GM18511 (cell line): ENCODE data around the gene POP4.

Experiments used
- ATAC-seq: cut with Tn5 transposase; IDR thresholded peaks from one replicate; pipeline ENCODE4 v1.9.1; 2021; ENCODE audit warnings: mild to moderate bottlenecking, moderate library complexity; ENCODE audit not compliant: unreplicated experiment

Gene POP4

DNA sequence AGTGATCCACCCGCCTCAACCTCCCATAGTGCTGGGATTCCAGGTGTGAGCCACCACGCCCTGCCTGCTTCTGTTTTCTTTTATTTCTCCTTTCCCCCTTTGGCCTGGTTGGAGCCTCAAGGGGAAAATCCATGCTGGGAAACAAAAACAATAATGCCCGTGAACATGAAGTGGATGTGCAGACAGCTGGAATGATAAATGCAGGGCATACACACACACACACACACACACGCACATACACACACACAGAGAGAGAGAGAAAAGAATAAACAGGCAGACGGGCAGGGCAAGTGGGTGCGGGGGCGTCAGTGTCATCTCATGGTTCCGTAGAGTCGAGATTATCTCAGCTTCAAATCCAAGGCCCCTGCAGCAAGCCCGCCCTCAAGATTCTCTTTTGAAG, 54.8 kb downstream of the POP4 start:
- no peak for ATAC-seq

DNA sequence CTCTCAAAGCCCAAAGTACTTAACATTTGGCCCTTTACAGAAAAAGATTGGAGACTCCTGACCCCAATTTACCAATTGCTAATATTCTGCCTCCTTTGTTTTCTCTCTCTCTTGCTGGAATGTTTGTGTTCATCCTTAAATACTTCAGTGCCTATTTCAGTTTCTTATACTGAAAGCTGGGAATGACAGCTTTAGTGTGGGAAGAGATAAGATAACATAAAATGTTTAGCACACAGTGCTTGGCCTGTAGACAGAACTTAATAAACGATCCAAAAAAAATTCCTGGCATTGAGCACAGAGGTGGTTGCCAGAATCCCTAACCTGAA, 56.2 kb downstream of the POP4 start:
- ATAC-seq = no peak

DNA sequence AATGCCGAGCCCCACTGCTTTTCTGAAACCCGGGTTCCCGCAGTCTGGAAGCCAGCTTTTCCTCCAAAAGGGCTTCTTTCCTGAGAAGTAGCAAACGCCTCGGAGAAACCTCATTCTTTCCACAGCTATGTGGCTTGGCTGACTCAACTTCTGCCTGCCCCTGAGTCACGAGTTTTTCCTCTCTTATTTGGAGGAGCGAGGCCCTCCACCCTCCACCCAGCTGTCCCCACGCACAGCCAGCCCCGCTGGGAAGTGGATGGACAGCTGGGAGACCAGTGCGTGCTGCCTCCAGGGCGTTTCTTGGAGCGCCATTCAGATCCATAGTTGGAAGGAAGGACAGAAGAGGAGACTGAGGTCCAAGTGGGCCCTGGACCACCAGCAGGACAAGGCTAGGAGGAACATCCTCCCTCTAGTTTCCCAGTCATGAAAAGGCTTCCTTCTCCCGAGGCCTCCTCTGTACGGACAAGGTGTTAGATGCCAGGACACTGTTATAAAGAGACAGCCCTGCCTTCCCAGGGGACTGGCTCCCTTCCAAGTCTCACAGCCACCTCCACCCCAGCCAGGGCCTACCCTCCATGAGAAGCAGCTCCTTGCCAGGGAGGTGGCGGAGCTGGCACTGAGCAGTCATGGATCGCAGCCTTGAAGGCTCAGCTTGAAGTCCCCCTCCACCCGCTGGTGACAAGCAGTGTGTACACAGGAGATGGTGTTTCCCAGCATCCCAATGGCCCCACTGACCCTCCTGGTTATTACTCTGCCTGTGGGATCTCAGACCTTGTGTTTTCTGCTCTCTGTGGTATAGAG, 56.7 kb downstream of the POP4 start:
- ATAC-seq = no peak

DNA sequence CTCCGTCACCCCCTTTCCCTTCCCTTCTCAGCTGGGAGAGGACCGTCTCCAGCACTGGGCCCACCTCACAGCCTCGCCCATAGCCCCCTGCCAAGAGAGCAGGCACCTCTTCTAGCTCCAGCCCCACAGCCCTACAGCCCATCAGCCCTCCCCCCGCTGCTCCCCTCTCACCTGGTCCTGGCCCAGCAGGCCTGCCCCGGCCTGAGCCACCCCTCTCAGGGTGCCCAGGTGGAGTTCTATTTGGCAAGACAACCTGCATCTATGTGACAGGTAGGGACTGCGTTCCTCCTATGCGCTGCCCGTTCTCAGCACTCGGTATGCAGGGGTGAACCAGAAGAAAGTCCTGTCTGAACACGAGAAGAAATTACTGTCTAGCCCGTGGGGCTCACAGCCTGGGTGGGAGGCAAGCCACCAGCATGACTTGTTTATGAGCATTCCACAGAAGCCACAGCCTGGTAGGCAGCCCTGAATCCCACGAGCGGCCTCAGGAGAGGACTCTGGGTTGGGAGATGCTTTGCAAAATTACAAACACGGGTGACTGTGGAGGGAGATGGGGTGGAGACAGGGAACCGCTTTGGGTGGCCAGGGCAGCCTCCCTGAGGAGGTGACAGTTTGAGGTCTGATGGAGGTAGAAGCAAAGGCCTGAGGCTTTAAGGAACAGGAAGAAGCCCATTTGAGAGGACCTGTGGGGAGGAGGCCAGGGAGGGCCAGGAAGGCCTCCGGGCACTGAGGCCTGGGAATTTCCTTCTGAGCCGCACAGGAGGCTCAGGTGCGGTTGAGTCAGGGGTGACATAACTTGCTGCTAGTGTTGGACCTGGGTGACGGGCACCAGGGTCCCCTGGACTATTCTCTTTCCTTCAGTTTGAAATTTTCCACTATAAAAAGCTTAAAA, 58.0 kb downstream of the POP4 start:
- ATAC-seq = no peak

DNA sequence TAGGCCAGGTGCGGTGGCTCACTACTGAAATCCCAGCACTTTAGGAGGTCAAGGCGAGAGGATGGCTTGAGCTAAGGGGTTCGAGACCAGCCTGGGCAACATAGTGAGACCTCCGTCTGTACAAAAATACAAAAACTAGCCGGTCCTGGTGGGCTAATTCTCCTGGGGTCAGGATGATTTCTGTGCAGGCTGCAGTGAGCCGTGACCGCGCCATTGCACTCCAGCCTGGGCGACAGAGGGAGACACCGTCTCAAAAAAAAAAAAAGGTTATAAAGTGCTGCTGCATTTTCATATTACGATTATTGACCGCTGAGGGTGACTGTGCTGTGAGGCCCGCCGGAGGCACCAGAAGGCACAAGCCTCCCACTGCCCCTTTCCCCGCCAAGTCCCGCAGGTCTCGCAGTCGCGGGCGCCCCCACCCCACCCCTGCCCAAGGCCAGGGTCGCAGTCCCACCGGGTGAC, 58.7 kb downstream of the POP4 start:
- ATAC-seq = peak; percentile 44

DNA sequence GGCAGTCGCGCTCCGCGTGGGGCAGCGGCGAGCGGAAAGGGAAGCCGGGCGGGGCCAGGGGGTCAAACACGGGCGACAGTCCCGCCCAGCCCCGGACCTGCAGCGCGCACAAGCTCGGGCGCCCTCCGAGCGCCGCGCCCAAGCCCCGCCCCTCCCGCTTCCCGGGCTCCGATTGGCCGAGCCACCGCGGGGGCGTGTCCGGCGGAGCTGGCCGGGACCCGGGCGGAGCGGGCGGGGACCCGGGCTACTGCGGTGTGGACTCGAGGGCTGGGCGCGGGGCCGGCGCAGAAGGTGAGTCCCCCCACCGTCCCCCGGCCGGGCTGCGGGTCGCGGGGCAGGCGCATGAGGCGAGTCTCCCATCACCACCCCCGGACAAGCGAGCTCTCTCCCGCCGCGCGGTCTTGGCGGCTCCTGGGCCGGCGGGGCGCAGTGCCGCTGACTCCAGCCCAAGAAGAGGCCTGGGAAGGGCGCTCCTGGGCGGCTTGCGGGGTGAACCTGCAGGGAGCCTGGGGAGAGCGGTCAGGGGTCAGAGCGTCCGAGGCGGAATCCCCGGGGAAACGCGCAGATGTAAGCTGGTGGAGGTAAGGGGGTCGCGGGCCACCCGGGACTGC, 59.2 kb downstream of the POP4 start, which contains the start of gene PLEKHF1:
PLEKHF1 (plus strand) TSS at position 247 of the 611 bp plus-strand sequence. CDS start 8,379 bp downstream, outside the sequence.
- peak; percentile 91 for ATAC-seq

DNA sequence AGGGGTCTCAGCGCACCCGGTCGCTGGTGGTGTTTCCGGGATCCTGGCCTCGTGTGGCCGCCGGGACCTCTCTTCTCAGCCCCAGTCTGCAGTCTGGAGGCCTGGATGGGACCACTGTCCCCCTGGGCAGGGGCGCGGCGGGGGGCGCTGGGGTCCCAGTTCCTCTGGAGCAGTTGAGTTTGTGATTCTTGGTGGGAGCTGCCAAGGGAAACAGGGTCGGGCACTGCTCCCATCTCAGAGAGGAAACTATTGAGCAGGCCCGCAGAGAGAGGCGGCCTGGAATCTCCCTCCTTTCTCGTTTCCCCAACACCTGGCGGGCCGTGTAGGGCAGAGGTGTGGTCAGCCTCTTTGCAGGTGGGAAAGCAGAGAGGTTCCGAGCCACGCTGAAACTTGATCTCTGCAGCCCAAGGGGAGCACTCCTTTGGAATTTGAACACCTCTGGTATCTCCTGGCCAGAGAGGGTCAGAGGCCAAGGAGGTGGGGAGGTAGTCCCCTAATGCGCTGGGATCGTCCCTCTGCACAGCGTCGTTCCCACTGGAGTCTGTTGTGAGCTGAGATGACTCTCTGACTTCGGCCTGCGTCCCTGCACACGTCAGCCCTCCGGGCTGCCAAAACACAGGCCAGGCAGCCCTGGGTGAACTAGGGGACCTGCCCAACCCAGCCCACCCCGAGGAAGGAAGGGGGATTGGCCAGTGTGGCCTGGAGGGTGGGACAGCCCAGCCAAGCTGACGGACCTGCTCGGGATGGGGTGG, 59.9 kb downstream of the POP4 start:
- peak; percentile 18 for ATAC-seq
